CD4-positive, alpha-beta T cell (primary cell): ENCODE measurements around the gene RANGRF. TPM values are rescaled to one million over a fixed set of nuclear protein-coding genes. Genes with fewer than 3 reads are reported as not detected.

Experiments used
- ATAC-seq: fragments of 200-7000 bp; cut with Tn5 transposase; one replicate; pipeline ENCODE4 v1.10.0; 2022; ENCODE audit warnings: mild to moderate bottlenecking; ENCODE audit not compliant: poor library complexity
- CTCF ChIA-PET: fragments of 350-600 bp; sonication (Branson Sonifier 250); formaldehyde crosslinking; loops from one replicate; lab custom pipeline; 2021; ENCODE audit warnings: antibody characterized with exemption, inconsistent platforms; lab: Charles Lee
- POLR2A ChIA-PET: fragments of 350-600 bp; sonication (Branson Sonifier 250); formaldehyde crosslinking; loops from one replicate; lab custom pipeline; 2021; ENCODE audit warnings: antibody characterized with exemption, inconsistent platforms; lab: Charles Lee
- DNase-seq, 14 experiments: peaks; one replicate each; pipeline ENCODE4 v3.0.0-alpha.2; 2013 to 2020; ENCODE audit warnings: mixed read lengths in 2 of 14
- H3K27ac ChIP-seq, 2 donors: one replicate each; pipeline versions ENCODE4 v1.5.1 to v1.7.0; 2013; ENCODE audit warnings: low read length in 2 of 2, low read depth in 1 of 2, mild to moderate bottlenecking in 1 of 2
- H3K27me3 ChIP-seq, 2 experiments: 1 replicate in 1 of 2; 2 replicates in 1 of 2; pipeline versions ENCODE4 v1.6.1 to v1.7.0; 2013; ENCODE audit warnings: low read length in 2 of 2, control low read depth in 1 of 2, mild to moderate bottlenecking in 1 of 2, moderate library complexity in 1 of 2; ENCODE audit not compliant: insufficient read depth in 2 of 2, control insufficient read depth in 1 of 2
- H3K36me3 ChIP-seq: one replicate; pipeline ENCODE4 v1.6.1; 2013; ENCODE audit warnings: low read length, control low read depth; ENCODE audit not compliant: insufficient read depth
- H3K4me1 ChIP-seq: one replicate; pipeline ENCODE4 v1.6.1; 2013; ENCODE audit warnings: low read length, control low read depth; ENCODE audit not compliant: insufficient read depth
- H3K4me3 ChIP-seq: one replicate; pipeline ENCODE4 v1.5.1; 2013; ENCODE audit warnings: mild to moderate bottlenecking, low read length, moderate library complexity
- H3K9me3 ChIP-seq, 2 experiments: 1 replicate in 1 of 2; 2 replicates in 1 of 2; pipeline versions ENCODE4 v1.6.1 to v1.7.0; 2013; ENCODE audit warnings: low read length in 2 of 2, mild to moderate bottlenecking in 2 of 2, control low read depth in 1 of 2, moderate library complexity in 1 of 2; ENCODE audit not compliant: control insufficient read depth in 1 of 2, insufficient read depth in 1 of 2
- H3K27ac Mint-ChIP-seq: one replicate; pipeline ENCODE4 v1.8.0; 2020; ENCODE audit warnings: mixed read lengths
- H3K27me3 Mint-ChIP-seq: one replicate; pipeline ENCODE4 v1.8.0; 2021; ENCODE audit warnings: mixed read lengths
- H3K36me3 Mint-ChIP-seq: one replicate; pipeline ENCODE4 v1.8.0; 2021; ENCODE audit warnings: low read depth, mixed read lengths
- H3K4me1 Mint-ChIP-seq: one replicate; pipeline ENCODE4 v1.8.0; 2021; ENCODE audit warnings: low read depth, mixed read lengths
- H3K4me3 Mint-ChIP-seq: one replicate; pipeline ENCODE4 v1.8.0; 2020; ENCODE audit warnings: mild to moderate bottlenecking, mixed read lengths
- H3K9me3 Mint-ChIP-seq: one replicate; pipeline ENCODE4 v1.8.0; 2020; ENCODE audit warnings: mixed read lengths
- CTCF ChIP-seq: fragments of 200-600 bp; IDR thresholded peaks from one replicate; pipeline ENCODE4 v1.8.0; 2022; ENCODE audit warnings: antibody characterized with exemption, mild to moderate bottlenecking
- intact Hi-C, 2 experiments: fragments of 100-400 bp; cut with DNase I in 1 of 2; cut with micrococcal nuclease in 1 of 2; formaldehyde crosslinking; loops; one replicate each; pipeline versions ENCODE4 v1.15.1 to v1.9.0; 2023 to 2025; cut with DNase I, micrococcal nuclease
- total RNA-seq, 174 experiments: library from RNA in 2 of 174; stranded (reverse) in 2 of 174; gene quantifications; one replicate each; pipeline ENCODE4 v1.2.3 and lab custom pipeline; 2021 to 2026

Gene RANGRF
- total RNA-seq, 2 experiments from 2014 or later, result 23.1 to 24.6 TPM

GRCh38 chr17:8244768-8245167, 43.7 kb upstream of the RANGRF start:
- peaks cover 5% of the 10 kb centered on the region for H3K27me3 Mint-ChIP-seq
- Histone ChIP-seq H3K36me3 (peaks cover 43% of the 10 kb centered on the region), H3K4me3 (no peak overlapping the region), H3K27me3 (no peaks in the 10 kb centered on the region), H3K4me1 (peaks cover 64% of the 10 kb centered on the region), H3K9me3 (no peaks in the 10 kb centered on the region), H3K27ac (no peak overlapping the region)
- ChIA-PET POLR2A (interaction anchor here (0.7 to 13.7 kb wide), 10 partner anchors 15 to 142 kb away, joined by 3 to 630 read pairs (median 3); partner anchors contain the start of genes BORCS6 and SLC25A35), CTCF (interaction anchor here (1.1 to 3.5 kb wide), 5 partner anchors 22 to 184 kb away, joined by 3 to 14 read pairs (median 5); partner anchors contain the start of gene SLC25A35)
- intact Hi-C loops, result loop anchor here (2.0 to 5.0 kb wide), 5 partner anchors 16 to 122 kb away; partner anchors contain the start of genes AURKB (in 2 of the 2) and HES7 (in 1 of the 2)
- DNase-seq (no peak), ATAC-seq (no peak)
- H3K9me3 Mint-ChIP-seq, result no peaks in the 10 kb centered on the region
- peaks cover 77% of the 10 kb centered on the region for H3K36me3 Mint-ChIP-seq
- peak overlapping the region; percentile 38 for H3K4me3 Mint-ChIP-seq
- H3K27ac Mint-ChIP-seq, result peak overlapping the region; percentile 100
- peaks cover 68% of the 10 kb centered on the region for H3K4me1 Mint-ChIP-seq
- TF ChIP-seq CTCF, result no peak

GRCh38 chr17:8248751-8249607, 39.5 kb upstream of the RANGRF start, which contains the start of gene PFAS:
Gene PFAS (plus strand): TSS chr17:8249289. CDS start chr17:8253938, 4,649 bp downstream.
- ChIA-PET CTCF (interaction anchor here (0.9 to 1.7 kb wide), 8 partner anchors 24 to 660 kb away, joined by 3 to 5 read pairs (median 4); partner anchors contain the start of genes AURKB and RANGRF), POLR2A (interaction anchor here (0.8 to 13.7 kb wide), 27 partner anchors 12 to 765 kb away, joined by 3 to 630 read pairs (median 9); partner anchors contain the start of genes AURKB, BORCS6, HES7 and POLR2A)
- Histone ChIP-seq H3K4me3 (peak within 1 kb of the TSS; percentile 75), H3K27me3 (no peaks in the 10 kb centered on the region), H3K4me1 (peaks cover 53% of the 10 kb centered on the region), H3K9me3 (no peaks in the 10 kb centered on the region), H3K36me3 (peaks cover 12% of the 10 kb centered on the region), H3K27ac (peak within 1 kb of the TSS; percentile 99 to 100)
- ATAC-seq (peak; percentile 35), DNase-seq (peak; percentile 87 to 98 (median 94))
- no peak for TF ChIP-seq CTCF
- H3K4me1 Mint-ChIP-seq, result peaks cover 62% of the 10 kb centered on the region
- intact Hi-C loops, result loop anchor here (1.0 to 5.0 kb wide), 10 partner anchors 37 to 130 kb away; partner anchors contain the start of genes AURKB (in 2 of the 2), HES7 (in 1 of the 2), RANGRF (in 1 of the 2) and SLC25A35 (in 1 of the 2)
- peaks cover 50% of the 10 kb centered on the region for H3K36me3 Mint-ChIP-seq
- H3K27me3 Mint-ChIP-seq, result peaks cover 5% of the 10 kb centered on the region
- H3K4me3 Mint-ChIP-seq, result peak within 1 kb of the TSS; percentile 98
- H3K27ac Mint-ChIP-seq, result peak within 1 kb of the TSS; percentile 100
- no peaks in the 10 kb centered on the region for H3K9me3 Mint-ChIP-seq
